GM19025 (cell line): ENCODE results near the gene FGF5.
"Not testable (repeated sequence)": the region's sequence is repeated elsewhere in the genome, so short reads cannot be mapped to it uniquely, and the experiment has no call there.

Experiments
- ATAC-seq: cut with Tn5 transposase; IDR thresholded peaks from one replicate; pipeline ENCODE4 v1.9.1; 2021; ENCODE audit warnings: mild to moderate bottlenecking, low read depth, moderate library complexity; ENCODE audit not compliant: unreplicated experiment

FGF5 gene

DNA sequence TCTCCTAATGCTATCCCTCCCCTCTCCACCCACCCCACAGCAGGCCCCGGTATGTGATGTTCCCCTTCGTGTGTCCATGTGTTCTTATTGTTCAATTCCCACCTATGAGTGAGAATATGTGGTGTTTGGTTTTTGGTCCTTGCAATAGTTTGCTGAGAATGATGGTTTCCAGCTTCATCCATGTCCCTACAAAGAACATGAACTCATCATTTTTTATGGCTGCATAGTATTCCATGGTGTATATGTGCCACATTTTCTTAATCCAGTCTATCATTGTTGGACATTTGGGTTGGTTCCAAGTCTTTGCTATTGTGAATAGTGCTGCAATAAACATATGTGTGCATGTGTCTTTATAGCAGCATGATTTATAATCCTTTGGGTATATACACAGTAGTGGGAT lies 24.2 kb downstream of the FGF5 start:
- not testable (repeated sequence) for ATAC-seq

DNA sequence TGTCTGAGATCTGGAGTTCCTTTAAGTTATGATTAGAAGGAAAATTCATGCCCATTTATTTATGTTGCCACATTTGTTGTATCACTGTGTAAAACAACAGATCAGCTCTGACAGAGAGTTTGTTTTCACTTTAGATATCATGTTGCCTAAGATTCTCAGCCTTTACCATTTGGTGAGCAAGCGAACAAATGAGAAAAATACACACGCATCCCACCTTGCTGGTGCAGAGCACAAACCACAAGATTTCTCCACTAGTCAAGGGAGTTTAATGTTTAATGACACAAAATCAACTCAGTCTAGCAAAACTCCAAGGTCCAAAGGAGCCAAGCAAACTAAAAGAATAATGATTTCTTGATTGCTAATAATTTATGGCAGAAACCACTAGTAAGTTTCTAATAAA lies 27.7 kb downstream of the FGF5 start:
- no peak for ATAC-seq

DNA sequence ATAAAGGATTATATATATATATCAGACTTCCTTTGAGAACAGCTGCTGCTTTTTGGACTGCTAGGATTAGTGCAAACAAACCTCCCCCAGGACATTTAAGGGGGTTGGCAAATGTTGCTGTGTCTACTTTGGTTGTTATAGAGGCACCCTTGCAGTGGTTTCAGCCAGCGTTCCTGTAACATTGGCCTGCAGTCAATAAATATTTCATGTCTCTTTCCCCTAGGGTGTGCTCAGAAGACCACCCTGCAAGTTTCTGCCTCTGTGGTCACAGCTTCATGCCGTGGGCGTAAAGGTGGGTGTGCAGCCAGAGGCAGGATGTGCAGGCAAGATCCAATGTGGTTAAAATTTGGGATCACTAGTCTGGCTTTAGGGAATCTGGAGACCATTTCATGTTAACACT lies 28.9 kb downstream of the FGF5 start:
- ATAC-seq, result no peak

DNA sequence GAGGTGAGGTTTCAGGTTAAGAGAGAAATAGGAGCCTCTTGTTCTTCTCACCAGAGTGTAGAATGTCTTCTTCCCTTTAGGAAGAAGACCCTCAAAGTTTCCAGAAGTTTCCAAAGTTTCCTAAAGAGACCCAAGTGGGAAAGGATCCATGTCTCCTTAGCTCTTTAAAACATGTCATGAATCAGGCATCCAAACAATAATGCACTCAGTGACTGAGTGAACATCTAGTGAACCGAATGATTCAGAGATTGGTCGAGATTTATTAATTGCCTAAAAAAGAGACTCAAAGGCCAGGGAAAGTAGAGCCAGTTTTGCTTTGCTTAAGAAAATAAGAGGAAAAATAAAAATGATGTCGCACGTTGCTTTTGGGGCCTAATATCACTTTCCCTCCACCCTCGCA lies 29.4 kb downstream of the FGF5 start:
- ATAC-seq, result no peak

DNA sequence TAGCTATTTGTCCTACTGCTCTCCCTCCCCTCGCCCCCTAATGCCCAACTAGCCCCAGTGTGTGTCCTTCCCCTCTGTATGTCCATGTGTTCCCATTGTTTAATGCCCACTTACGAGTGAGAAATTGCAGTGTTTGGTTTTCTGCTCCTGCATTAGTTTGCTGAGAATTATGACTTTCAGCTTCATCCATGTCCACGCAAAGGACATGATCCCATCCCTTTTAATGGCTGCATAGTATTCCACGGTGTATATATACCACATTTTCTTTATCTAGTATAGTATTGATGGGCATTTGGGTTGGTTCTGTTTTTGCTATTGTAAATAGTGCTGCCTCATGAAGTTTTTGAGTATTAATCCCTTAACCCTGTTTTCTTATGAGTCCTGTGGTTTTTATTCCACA lies 35.4 kb downstream of the FGF5 start:
- no peak for ATAC-seq

DNA sequence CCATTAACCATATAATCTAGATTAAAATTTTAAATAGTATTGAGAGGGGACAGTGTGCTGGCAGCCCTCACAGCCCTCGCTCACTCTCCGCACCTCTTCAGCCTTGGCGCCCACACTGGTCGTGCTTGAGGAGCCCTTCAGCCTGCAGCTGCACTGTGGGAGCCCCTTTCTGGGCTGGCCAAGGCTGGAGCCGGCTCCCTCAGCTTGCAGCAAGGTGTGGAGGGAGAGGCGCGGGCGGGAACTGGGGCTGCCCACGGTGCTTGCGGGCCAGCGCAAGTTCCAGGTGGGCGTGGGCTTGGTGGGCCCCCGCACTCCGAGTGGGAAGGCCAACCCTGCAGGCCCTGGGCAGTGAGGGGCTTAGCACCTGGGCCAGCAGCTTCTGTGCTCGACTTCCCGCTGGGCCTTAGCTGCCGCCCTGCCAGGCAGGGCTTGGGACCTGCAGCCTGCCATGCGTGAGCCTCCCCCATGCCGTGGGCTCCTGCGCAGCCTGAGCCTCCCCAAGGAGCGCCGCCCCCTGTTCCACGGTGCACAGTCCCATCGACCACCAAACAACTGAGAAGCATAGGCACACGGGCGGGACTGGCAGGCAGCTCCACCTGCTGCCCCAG lies 36.3 kb downstream of the FGF5 start:
- no peak for ATAC-seq

DNA sequence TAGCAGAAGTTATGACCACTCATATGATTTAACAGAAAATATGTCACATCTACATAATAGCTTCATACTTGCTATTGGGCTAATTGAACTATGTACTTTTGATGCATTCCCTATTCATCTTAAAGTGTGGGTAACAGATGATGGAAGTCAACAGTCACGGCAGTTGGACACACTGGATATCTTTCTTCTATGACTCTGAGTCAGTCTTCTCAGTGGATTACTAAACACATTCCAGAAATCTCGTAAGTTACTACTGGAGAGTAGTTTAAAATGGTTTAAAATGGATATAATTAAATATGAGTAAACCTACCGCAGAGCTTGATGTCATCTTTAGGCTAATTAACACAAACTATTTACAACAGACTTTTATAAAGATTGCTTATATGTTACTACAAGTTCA lies 39.0 kb downstream of the FGF5 start:
- ATAC-seq, result no peak

DNA sequence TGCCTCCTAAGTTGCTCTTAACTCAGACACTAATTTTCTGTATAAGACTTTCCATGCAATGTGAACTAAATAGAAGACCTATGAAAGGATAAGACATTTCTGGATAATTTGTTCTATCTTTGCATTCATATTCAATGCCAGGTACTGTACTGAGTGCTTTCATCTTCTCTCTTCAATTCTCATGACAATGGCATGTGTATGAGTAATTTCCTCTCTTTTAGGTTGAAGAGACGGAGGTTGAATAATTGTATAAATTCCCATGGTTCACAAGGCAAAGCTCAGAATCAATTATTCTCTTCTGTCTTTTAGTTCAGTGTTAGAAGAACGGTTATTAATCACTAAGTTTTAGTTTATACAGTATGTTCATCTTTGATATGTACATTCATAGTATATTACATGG lies 39.8 kb downstream of the FGF5 start:
- ATAC-seq, result no peak

DNA sequence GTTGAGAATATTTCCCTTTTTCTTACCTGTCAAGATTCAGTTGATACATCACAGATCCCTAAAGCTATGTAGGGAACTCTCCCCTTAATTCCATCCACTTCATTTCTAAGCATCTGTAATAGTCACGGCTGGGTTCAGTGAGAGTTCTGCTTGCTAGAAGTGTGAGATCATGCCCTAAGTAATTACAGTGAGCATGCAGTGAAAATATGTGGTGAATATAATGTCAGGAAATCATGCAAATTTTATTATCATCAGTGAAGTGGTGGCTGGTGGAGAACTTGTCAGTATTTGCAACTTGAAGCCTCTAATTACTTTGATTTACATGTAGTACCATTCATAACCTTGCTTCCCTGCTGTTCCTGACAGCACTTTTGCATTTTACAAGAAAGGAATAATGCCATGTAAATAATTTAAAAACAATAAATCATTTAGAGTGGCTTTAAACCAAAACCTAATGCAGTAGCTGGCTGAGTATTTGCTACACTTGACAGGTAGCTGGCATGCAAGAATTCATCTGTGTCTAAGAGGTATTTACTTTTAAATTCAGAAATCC lies 40.8 kb downstream of the FGF5 start:
- ATAC-seq, result no peak

DNA sequence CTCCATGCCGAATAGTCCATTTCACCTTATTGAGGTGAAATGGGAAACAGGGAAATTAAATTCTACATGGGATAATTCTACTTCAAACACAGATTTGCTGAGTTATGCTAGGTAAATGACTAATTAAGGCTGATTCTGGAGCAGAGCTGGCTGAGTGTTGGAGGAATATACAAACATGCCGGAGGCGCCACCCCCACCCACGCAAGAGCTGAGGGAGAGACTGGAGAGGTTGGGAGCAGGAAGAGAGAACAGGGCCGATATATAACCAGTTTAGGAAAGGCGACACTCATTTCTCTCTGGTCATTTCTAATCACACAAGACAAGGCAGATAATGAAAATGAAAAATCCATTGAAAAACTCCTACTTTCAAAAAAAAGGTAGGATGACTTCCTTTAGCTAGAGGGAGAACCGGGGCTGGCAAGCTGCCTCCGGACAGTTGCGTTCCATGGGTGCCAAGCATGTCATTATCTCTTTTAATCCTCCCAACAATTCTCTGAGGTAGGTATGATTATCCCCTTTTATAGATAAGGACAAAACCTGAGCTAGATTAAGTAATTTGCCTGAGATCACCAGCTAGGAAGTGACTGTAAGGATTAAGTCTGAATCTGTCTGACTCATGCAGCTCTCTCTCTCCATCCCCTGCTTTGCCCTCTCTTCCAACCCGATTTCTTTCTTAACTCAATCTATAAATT lies 41.5 kb downstream of the FGF5 start:
- ATAC-seq, result no peak

DNA sequence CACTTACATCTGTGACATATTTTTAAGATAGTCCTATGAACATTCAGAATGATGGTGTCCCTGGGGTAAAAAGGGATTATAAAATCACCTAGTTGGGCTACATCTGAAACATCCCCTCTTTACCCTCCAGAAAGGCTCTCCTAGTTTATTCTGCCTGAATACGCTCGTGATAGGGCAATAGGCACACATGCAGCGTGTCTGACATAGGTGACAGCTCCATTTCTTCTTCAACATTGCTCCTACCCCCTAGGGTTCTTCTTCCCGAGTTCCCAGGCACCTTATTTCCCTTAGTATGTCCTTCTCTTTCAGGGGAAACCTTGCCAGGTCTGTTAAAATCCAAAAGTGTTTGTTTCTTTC lies 42.0 kb downstream of the FGF5 start:
- ATAC-seq, result no peak

DNA sequence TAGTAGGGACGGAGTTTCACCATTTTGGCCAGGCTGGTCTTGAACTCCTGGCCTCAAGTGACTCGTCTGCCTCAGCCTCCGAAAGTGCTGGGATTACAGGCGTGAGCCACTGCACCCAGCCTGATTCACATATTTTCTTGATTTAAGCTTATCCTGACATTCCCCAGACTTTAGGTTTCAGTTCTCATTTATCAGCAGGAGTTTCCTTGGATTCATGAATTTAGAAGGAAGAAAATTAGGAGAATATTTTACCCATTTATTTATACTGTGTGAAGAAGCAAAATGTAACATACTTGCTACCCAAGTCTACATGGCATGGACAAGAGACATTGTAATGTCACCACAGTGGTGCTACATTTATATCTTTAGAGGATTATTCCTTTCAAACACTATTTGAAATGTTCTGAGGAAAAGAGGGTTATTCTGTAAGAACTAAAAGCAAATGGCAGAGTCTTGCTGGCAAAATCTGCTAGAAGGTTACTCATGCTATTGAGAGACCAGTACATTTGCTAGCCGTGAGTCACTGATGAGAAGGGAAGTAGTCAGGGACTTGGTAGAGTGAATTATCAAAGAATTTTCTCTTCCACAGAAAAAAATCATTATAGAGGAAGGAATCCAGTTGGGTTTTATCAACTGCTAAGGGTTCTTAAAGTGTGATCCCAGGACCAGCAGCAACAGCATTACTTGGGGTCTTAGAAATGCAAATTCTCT lies 43.0 kb downstream of the FGF5 start:
- ATAC-seq, result no peak

DNA sequence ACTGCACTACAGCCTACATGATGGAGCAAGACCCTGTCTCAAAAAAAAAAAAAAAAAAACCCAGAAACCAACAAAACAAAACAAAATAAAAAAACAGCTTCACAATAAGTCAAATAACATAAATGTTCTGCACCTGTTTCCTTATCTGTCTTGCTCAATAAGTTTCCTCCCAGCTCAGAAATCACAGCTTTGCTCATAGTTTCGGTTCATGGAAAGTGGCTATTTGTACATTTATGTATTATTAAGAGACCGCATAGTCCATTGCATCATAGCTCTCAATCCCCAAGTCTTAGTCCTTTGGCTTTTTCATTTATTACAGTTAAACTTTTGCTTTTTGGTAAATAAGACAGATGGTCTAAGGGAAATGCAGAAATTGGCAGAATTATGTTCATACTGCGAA lies 44.7 kb downstream of the FGF5 start:
- ATAC-seq, result no peak

DNA sequence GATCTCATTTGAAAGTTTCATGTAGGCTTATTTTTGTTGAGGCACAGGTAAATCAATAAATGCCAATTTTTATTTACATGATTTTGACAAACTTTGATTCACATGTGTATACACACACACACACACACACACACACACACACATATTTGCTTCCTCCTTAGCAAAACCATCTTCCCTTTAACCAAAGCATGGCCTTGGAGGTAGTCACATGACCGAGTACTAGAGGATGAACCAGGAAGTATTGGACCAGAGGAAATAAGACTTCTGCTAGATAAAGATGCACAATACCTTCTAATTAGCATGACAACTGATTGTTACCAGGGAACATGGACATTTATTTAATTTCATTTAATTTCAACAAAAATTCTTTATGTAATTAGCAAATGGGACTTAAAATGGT lies 45.7 kb downstream of the FGF5 start:
- ATAC-seq, result no peak

DNA sequence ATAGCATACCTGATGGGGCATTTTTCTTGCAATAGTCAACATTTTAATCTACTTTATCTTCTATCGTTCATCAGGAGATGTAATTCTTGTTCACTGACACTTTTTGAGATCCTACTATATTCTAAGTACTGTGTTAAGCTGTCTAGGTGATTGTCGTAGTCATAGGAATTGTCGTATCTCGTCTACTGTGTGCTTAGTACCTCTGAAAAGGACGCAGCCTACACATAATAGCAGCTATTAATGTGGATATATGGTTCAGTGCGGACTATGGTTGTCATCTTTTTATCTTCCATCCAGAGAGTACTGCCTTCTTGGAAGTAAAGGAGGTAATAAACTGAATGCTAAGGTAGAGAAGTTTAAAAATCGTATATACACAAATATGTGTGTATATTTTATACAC lies 47.2 kb downstream of the FGF5 start:
- ATAC-seq, result no peak

DNA sequence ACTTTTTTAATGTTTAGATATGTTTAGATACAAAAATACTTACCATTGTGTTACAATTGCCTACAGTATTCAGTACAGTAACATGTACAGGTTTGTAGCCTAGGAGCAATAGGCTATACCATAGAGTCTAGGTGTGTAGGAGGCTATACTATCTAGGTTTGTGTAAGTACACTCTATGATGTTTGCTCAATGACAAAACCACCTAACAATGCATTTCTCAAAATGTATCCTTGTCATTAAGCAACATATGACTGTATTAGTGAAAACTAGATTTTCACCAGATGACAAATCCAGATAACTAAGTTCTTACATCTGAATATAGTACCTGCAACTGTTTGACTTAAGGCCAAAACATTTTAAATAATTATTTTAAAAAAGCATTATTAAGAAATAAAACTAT lies 49.4 kb downstream of the FGF5 start:
- not testable (repeated sequence) for ATAC-seq

DNA sequence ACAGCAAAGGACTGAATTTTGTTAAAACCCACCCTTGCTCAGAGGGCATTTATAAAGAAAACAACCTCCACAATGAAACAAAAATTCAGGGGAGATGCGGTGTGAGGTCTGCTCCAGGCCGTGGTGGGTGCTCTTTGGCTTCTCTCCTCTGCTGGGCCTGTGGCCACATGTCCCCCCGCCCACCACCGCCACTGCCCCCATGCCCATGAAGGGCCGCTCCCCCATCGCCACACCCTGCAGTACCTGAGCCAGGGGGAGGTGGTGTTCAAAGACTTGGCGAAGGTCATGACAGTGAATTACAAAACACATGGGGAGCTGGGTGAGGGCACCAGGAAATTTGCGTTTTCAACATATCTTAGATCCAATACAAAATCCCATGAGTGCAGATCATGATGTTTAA lies 54.9 kb downstream of the FGF5 start:
- ATAC-seq, result no peak

DNA sequence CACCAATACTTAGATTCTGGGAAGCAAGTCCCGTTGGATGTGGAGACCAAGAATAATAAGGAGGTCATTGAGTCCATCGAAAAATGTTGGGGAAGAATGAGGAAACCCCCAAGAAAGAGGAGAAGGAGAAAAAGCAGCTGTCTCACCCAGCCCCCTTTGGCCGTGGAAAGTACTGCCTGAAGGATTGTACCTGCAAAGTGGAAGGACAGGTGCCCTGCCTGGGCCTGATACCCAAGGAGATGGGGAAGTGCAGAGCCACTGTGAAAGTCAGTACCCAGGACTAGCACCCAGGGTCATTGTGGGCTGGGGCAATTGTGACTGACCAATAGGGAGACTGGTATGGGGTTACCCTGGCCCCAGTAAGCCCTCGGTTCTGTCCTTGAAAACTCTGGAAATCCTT lies 55.3 kb downstream of the FGF5 start:
- no peak for ATAC-seq

DNA sequence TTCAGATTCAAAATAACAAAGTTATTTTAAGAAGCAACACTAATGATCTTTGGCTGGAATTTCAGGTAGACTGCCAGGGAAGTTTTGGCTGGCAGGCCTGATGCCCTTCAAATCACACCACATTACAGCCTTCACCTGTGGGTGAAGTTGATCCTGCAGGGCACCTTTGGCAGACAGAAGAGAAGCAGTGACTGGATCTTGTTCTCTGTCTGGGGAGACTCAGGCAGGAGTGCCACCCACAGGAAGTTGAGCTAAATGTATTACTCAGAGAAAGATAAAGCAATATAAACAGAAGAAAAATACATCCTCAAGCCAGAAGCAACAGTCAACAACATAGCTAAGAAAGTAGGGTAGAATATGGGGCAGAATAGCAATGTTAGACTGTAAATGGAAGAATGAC lies 56.3 kb downstream of the FGF5 start:
- no peak for ATAC-seq

DNA sequence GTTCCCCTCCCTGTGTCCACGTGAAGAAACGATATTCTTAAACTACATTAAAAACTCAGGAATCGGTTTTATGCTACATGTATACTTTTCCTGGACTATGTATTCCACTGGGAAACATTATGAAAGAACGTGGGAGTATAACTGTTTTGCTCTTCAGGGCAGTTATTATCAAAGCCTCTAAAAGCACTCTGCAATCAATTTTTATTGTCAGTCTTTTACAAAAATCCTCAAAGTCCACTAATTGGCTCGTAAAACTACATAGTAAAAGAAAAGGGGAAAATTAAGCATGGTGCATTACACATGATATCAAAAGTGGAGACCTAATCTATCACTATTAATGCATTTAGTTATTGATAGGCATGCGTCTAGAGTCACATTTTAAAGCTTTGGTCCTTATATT lies 57.7 kb downstream of the FGF5 start:
- ATAC-seq, result no peak

DNA sequence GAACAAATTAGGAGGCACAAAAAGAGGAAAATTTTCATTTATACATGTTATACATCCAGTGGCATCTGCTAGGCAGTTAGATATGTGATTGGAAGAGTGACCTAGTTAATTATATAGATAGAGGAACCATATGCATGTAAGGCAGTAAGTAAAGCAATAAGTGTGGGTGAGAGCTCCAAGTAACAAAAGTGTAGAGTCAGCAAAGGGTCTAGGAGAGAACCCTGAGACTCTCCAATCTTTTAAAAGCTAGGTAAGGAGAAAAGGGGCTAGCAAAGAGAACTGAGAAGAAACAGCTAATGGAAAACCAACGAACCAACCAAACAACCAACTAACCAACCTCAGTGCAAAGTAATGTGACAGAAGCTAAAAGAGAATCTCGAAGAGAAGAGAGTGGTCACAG lies 65.2 kb downstream of the FGF5 start:
- ATAC-seq, result no peak

DNA sequence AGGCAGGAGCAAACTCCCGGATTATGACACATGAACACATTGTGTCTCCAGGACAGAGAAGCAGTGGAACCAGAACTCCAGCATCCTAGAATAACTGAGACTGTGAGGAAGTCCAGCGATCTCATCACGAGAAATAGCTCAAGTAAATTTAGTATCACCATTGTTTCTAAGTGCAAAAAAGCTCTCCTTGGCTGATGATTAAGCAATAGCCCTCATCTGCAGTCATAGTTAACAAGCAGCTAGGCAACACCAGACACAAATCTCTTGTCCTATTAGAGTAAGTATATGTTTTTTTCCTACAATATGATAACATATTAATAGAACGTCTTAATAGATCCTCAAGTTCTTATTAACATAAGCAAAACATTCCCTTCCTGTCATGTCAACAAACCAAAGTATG lies 66.7 kb downstream of the FGF5 start:
- ATAC-seq, result no peak
